ENCODE data around the gene RTN1.

DNA sequence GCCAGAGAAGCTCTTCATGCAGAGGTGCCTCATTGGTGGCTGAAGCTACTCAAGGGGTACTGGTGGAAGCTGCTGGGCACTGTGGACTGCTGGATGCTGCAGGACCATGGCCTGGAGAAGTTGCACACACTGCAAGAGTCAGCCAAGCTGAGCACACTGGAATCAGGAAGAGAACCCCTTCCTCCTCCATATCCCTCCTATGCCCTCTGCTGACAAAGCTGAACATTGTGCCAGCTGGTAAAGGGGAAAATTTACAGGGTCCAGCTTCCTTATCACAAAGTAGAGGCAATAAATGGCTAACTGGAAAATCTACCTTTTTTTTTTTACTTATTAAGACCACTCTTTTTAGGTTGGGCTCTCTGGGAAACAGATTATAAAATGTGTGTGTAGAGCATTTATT is 300.5 kb downstream of the RTN1 start:
- no peak for TF ChIP-seq POLR2A (IDR thresholded peaks at IDR 0.05)
- no peak for TF ChIP-seq CTCF (IDR thresholded peaks at IDR 0.05)
